HG03571 (cell line): ENCODE measurements around the gene CKM.
"Not testable (repeated sequence)": the region's sequence is repeated elsewhere in the genome, so short reads cannot be mapped to it uniquely, and the experiment has no call there.

Source experiments
- ATAC-seq: cut with Tn5 transposase; IDR thresholded peaks from one replicate; pipeline ENCODE4 v1.9.1; 2021; ENCODE audit not compliant: unreplicated experiment

The CKM gene

GRCh38 chr19:45294291-45295029 lies 28.2 kb downstream of the CKM start:
- ATAC-seq: no peak

GRCh38 chr19:45293682-45294081 lies 29.0 kb downstream of the CKM start:
- no peak for ATAC-seq

GRCh38 chr19:45291834-45292233 lies 30.8 kb downstream of the CKM start:
- no peak for ATAC-seq

GRCh38 chr19:45290381-45290931 lies 32.2 kb downstream of the CKM start:
- no peak for ATAC-seq

- ATAC-seq: no peak
Measured at GRCh38 chr19:45283443-45284033, 39.1 kb downstream of the CKM start.

GRCh38 chr19:45280471-45280961 lies 42.2 kb downstream of the CKM start:
- ATAC-seq: no peak

GRCh38 chr19:45279587-45280192 lies 43.0 kb downstream of the CKM start:
- no peak for ATAC-seq

GRCh38 chr19:45278087-45278486 lies 44.6 kb downstream of the CKM start:
- no peak for ATAC-seq

GRCh38 chr19:45276284-45276687 lies 46.4 kb downstream of the CKM start:
- no peak for ATAC-seq

- no peak for ATAC-seq
Measured at GRCh38 chr19:45275370-45275971, 47.2 kb downstream of the CKM start.

GRCh38 chr19:45273521-45273855 lies 49.2 kb downstream of the CKM start:
- ATAC-seq: no peak

- no peak for ATAC-seq
Measured at GRCh38 chr19:45271735-45272108, 51.0 kb downstream of the CKM start.

- ATAC-seq: no peak
Measured at GRCh38 chr19:45271098-45271734, 51.5 kb downstream of the CKM start.

GRCh38 chr19:45269939-45270338 lies 52.7 kb downstream of the CKM start:
- ATAC-seq: not testable (repeated sequence)

GRCh38 chr19:45267296-45267695 lies 55.4 kb downstream of the CKM start:
- ATAC-seq: no peak

GRCh38 chr19:45265375-45265774 lies 57.3 kb downstream of the CKM start:
- no peak for ATAC-seq

GRCh38 chr19:45264781-45265317 lies 57.8 kb downstream of the CKM start:
- ATAC-seq: no peak

GRCh38 chr19:45263013-45263412 lies 59.7 kb downstream of the CKM start:
- no peak for ATAC-seq

GRCh38 chr19:45262570-45262969 lies 60.1 kb downstream of the CKM start:
- ATAC-seq: no peak

- ATAC-seq: no peak
Measured at GRCh38 chr19:45258862-45259261, 63.8 kb downstream of the CKM start.

GRCh38 chr19:45256836-45257235 lies 65.8 kb downstream of the CKM start:
- ATAC-seq: no peak
